DMS79 (cell line): ENCODE measurements around the gene TERC.
A peak's percentile ranks its signal among the peaks of the same experiment; 100 is the strongest.
"Not testable (repeated sequence)": the region's sequence is repeated elsewhere in the genome, so short reads cannot be mapped to it uniquely, and the experiment has no call there.

Source experiments
- DNase-seq: peaks from one replicate; lab custom pipeline; 2025; lab: John Stamatoyannopoulos, UW

TERC gene

GRCh38 chr3:169771497-169772304, 6.8 kb upstream of the TERC start:
- DNase-seq, result peak; percentile 82

- DNase-seq, result no peak
Measured at GRCh38 chr3:169769287-169770181, 4.7 kb upstream of the TERC start, which contains the start of gene ACTRT3. Gene ACTRT3 (minus strand): TSS chr3:169769561. CDS start chr3:169769520, 41 bp downstream.

DNA sequence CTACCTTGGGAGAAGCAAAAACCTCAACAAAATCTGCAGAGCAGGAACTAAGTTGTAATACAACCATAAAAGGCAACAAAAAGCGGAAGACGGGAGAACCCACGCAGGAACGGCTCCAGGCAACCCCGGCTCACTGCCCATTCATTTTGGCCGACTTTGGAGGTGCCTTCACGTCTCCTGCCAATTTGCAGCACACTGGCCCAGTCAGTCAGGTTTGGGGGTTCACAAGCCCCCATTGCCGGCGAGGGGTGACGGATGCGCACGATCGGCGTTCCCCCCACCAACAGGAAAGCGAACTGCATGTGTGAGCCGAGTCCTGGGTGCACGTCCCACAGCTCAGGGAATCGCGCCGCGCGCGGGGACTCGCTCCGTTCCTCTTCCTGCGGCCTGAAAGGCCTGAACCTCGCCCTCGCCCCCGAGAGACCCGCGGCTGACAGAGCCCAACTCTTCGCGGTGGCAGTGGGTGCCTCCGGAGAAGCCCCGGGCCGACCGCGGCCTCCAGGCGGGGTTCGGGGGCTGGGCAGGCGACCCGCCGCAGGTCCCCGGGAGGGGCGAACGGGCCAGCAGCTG, 463 bp downstream of the TERC start:
- no peak for DNase-seq

DNA sequence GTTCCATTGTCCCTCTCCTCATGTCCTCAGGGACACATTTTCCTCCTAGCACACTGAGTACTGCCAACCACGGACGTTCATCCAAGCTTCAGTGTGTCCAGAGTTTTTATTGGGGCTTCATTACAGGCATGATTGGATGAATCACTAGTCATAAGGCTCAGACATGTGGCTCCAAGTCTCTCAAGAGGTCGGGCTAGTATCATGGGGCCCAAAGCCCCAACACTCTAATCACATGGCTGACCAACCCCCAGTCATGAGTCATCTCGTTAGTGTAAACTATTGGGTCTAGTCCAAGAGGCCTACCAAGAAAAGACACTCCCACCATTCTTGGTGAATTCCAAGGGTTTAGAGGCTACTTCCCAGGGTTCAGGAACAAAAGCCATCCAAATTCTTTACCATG, 4.4 kb downstream of the TERC start:
- DNase-seq, result no peak

GRCh38 chr3:169759256-169759655, 5.6 kb downstream of the TERC start:
- DNase-seq, result no peak

- DNase-seq, result no peak
Measured at GRCh38 chr3:169758359-169758994, 6.4 kb downstream of the TERC start.

DNA sequence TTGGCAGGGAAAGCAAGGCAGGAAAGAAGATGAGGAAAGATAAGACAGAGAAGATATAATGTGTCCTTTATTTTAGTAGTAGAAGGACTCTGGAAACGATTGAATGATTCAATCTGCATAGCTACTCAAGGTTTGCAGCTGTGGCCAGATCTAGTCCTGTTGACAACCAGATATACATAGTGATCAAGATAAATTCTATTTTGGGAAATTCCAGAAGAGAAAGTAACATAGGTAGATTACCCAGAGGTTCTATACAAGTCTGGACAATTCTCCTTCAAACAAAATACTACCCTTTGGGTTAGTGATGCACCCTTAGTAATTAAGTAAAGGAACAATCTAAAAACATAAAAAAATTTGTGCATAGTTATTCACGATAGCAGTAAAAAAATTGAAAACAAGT, 9.4 kb downstream of the TERC start:
- DNase-seq, result no peak

GRCh38 chr3:169754711-169755110, 10.1 kb downstream of the TERC start:
- DNase-seq, result no peak

- no peak for DNase-seq
Measured at GRCh38 chr3:169751875-169752274, 13.0 kb downstream of the TERC start.

- DNase-seq, result no peak
Measured at GRCh38 chr3:169750665-169751064, 14.2 kb downstream of the TERC start.

DNA sequence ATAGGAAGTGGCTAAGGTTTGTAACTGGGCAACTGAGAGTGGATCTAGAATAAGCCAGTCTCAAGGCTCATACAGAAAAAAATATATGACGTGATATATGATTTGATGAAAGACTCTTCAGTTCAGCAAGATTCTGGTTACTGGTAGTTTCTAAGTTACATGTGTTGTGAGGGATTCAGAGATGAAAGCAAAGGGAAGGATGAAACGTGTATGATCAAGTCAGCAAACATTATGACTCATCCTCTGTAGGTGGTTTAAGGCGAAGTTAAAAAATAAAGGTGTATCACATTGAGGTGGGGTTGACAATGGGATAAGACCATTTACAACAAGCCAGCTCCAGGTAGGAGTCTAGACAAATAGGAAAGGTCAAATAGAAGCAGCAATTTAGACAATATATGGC, 16.2 kb downstream of the TERC start:
- no peak for DNase-seq

- DNase-seq, result no peak
Measured at GRCh38 chr3:169746924-169747323, 17.9 kb downstream of the TERC start.

DNA sequence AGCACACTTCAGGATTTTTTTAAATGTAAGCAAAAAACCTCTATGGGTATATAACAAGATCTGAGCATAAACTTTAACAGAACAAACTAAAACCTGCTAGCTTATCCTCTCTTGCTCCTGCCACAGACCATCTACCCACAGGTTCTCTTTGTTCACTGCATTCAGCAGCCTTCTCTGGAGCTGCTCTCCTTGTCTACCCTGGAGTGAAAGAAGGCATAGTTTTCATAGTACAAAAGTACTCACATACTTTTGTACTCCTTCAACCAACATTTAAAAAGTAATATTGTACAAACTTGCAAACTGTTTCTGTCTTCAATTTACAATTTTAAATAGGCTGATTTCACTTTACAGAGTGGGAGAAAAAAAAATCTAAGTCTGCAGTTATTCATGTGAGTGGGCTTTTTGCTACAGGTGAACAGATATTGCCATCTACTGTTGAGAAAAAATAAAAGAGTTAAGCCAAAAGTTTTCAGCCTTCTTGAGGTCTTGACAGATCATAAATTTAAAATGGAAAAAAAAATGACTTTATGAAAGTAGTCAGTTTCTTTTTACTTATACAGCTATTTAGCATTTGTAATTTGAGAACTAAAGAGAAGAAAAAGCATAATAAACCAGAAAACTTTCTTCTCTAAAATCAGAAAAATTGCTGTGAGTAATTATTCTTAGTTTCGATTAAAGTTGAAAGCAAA, 20.4 kb downstream of the TERC start:
- no peak for DNase-seq

DNA sequence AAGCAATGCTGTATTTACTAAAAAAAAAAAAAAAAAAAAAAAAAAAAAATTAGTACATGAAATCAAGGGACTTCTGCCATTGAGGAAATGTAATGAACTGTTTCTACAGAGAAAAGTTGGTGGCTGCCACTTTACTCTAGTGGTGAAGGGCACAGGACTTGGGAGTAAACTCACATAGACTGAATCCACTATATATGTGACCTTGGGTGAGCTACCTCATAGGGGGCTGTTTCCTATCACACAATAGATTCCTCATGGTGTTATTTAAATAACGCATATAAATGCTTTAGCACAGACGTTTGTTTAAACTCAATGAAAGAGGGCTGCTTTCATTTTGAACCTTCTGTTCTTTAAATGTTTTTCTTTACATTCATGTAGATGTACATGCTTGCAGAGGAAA, 25.8 kb downstream of the TERC start:
- DNase-seq, result no peak

- DNase-seq, result not testable (repeated sequence)
Measured at GRCh38 chr3:169731857-169732256, 33.0 kb downstream of the TERC start.

DNA sequence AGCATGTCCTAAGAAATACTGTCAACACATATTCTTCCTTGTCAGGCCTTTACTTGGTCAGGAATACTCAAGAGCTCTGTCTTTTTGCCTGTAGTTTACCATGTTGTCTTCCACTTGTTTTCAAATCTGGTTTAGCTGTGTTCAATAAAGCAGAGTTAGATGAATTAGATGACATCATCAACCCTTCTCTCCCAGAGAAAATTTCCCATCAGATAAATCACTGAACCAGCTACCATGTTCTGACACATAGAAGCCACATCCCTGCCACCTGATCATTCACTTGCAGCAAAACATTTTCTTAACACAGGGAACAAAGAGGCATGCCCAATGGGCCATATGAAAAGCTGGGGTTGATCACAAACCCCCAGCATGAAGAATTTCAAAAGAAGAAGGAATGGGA, 42.1 kb downstream of the TERC start:
- DNase-seq, result no peak

DNA sequence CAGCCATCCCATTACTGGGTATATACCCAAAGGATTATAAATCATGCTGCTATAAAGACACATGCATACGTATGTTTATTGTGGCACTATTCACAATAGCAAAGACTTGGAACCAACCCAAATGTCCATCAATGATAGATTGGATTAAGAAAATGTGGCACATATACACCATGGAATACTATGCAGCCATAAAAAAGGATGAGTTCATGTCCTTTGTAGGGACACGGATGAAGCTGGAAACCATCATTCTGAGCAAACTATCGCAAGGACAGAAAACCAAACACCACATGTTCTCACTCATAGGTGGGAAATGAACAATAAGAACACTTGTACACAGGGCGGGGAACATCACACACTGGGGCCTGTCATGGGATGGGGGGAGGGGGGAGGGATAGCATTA, 46.4 kb downstream of the TERC start:
- not testable (repeated sequence) for DNase-seq
